ENCODE data around the gene CLOCK. TPM values are rescaled to one million over a fixed set of nuclear protein-coding genes. Genes with fewer than 3 reads are reported as not detected.
"Not testable (repeated sequence)": the region's sequence is repeated elsewhere in the genome, so short reads cannot be mapped to it uniquely, and the experiment has no call there.

Gene CLOCK, protein sequence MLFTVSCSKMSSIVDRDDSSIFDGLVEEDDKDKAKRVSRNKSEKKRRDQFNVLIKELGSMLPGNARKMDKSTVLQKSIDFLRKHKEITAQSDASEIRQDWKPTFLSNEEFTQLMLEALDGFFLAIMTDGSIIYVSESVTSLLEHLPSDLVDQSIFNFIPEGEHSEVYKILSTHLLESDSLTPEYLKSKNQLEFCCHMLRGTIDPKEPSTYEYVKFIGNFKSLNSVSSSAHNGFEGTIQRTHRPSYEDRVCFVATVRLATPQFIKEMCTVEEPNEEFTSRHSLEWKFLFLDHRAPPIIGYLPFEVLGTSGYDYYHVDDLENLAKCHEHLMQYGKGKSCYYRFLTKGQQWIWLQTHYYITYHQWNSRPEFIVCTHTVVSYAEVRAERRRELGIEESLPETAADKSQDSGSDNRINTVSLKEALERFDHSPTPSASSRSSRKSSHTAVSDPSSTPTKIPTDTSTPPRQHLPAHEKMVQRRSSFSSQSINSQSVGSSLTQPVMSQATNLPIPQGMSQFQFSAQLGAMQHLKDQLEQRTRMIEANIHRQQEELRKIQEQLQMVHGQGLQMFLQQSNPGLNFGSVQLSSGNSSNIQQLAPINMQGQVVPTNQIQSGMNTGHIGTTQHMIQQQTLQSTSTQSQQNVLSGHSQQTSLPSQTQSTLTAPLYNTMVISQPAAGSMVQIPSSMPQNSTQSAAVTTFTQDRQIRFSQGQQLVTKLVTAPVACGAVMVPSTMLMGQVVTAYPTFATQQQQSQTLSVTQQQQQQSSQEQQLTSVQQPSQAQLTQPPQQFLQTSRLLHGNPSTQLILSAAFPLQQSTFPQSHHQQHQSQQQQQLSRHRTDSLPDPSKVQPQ
- total RNA-seq (2014; rRNA removed; shearing (Covaris generic)): 14.1 and 16.8 TPM in 2 replicates

- DNase-seq (ENCODE audit: low read depth): peak; percentile 77
Measured at GRCh38 chr4:55546756-55547465, at the start of gene CLOCK. CLOCK (minus strand) TSS chr4:55546909; CDS start chr4:55482785, 64,124 bp downstream.

DNA sequence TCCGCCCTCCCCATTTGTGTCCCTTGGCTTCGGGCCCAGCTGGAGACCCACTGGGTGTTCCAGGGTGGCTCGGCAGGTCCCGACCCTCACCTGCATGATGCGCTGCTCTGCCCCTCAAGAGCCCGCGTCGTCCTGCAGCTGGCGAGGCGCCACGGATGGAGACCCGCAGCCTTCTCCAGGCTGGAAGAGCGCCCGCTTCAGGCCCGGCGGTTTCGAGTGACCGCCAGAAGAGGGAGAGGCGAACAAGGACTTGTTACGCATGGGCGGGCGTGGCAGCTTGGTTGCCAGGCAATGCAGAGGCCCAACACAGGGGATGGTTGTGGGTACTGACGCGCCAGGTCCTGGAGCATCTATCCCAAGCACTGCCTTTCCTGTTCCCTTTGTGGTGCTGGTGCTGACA lies 45.3 kb upstream of the CLOCK start, which contains the start of gene PDCL2:
Gene PDCL2 (minus strand): TSS at position 232 of the 400 bp plus-strand sequence. CDS start 136 bp downstream, at position 96.
- DNase-seq (ENCODE audit: low read depth): no peak

- no peak for DNase-seq (ENCODE audit: low read depth)
Measured at GRCh38 chr4:55588160-55588559, 41.5 kb upstream of the CLOCK start.

- DNase-seq (ENCODE audit: low read depth): not testable (repeated sequence)
Measured at GRCh38 chr4:55582773-55583172, 36.1 kb upstream of the CLOCK start.

DNA sequence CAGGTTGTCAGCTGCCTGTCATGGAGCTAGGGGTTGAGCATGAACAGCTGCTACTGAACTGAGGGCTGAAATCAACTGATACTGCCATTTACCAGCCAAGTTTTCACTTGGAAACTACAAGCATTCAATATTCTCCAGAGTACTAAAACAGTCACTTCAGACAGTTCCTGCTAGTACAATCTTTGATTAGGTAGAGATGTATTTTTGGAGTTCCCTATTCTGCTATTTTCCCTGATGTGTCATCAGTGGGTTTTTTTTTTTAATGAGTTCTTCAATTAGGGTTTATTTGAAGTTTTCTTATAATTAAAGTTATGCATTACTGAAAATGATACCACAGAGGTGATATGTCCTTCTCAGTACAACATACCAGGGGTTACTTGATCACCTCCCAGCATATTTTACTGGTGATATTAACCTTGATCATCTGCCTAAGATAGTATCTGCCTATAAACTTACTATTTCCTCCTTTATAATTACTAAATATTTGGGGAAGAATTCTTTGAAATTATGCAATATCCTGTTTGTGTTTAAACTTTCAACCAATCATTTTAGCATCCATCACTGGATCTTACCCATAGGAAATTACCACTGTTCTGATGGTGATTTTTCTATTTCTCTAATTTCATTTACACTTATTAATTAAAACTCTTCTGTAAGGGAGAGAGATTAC lies 31.8 kb upstream of the CLOCK start:
- DNase-seq (ENCODE audit: low read depth): peak; percentile 9

DNA sequence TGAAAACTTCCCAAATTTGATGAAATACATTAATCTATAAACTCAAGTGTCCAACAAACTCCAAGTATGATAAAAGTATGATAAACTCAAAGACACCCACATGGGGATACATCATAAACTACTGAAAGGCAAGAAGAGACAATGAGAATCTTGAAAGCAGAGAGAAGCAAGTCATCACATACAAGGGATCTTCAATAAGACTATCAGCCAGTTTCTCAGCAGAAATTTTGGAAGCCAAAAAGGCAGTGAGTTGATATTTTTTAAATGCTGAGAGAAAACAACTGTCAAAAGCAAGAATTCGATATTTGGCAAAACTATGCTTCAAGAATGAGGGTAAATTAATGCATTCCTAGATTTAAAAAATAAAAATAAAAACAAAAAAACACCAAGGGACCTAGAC lies 28.8 kb upstream of the CLOCK start:
- no peak for DNase-seq (ENCODE audit: low read depth)

DNA sequence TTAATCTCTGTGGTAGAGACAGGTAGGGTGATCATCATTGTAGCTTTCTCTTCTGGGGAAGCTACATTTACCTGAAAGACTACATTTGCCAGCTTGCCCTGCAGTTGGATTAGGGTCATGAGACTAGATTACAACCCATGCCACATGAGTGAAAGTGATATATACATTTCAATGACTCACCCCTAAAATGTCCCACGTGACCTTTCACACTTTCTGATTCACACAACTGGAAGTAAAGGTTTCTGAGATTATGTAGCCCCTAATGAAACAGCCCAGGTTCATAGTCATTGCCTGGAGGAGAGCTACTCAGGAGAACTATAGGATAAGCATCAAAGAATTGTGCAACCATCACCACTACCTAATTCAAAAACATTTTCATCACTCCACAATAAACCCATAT lies 27.5 kb upstream of the CLOCK start:
- DNase-seq (ENCODE audit: low read depth): no peak

DNA sequence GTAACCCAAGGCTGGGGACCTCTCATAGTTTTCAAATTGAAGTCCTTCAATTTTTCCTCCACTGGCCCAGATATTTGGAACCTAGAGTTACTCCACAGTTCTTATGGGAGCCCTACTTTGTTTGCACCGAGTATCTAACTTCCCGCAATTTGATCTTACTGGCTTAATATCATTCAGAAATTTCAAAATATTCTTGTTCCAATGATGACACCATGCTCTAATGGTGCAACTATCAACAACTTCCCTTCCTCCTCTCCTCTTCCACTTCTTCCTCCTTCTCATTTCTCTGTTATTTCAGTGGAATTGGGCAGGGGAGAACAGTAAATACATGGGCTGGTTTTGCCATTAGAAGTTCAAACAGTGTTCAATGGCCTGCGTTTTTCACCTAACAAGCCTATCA lies 25.1 kb upstream of the CLOCK start:
- DNase-seq (ENCODE audit: low read depth): no peak

- DNase-seq (ENCODE audit: low read depth): no peak
Measured at GRCh38 chr4:55568905-55569504, 22.3 kb upstream of the CLOCK start.

GRCh38 chr4:55561889-55562288 lies 15.2 kb upstream of the CLOCK start:
- DNase-seq (ENCODE audit: low read depth): no peak

DNA sequence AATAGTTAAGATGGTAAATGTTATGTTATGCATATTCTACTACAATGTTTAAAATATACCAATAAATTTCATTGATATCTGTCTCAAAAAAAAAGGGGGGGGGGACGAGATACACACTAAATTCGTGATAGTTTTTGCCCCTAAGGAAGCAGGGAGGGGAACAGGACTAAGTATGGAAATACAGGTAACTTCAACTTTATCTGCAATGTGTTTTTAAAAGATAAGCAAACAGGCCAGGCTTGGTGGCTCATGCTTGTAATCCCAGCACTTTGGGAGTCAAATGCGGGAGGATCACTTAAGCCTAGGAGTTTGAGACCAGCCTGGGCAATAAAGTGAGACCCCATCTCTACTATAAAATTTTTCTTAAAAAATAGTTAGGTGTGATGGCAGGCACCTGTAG lies 13.4 kb upstream of the CLOCK start:
- DNase-seq (ENCODE audit: low read depth): no peak

GRCh38 chr4:55554453-55555030 lies 7.8 kb upstream of the CLOCK start:
- peak; percentile 51 for DNase-seq (ENCODE audit: low read depth)

- peak; percentile 90 for DNase-seq (ENCODE audit: low read depth)
Measured at GRCh38 chr4:55553441-55554201, 6.9 kb upstream of the CLOCK start.

GRCh38 chr4:55551964-55552363 lies 5.3 kb upstream of the CLOCK start:
- DNase-seq (ENCODE audit: low read depth): not testable (repeated sequence)

DNA sequence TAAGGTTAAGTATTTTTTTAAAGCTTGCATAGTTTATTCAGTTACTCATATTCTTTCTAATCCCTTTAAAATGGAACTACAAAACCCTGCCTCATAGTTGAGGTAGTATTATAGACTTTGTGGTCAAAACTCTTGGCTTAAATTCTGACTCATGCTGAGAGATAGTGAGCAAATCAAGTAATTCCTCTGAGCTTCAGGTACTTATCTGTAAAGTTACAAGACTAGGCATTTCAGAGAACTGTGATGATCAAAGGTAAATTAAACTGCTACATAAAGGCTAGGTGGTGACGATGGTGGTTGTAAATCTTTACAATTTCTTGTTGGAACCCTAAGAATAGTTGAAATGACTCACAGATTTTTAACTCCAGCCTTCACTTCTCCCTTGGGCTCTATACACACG lies 3.2 kb upstream of the CLOCK start:
- peak; percentile 87 for DNase-seq (ENCODE audit: low read depth)

DNA sequence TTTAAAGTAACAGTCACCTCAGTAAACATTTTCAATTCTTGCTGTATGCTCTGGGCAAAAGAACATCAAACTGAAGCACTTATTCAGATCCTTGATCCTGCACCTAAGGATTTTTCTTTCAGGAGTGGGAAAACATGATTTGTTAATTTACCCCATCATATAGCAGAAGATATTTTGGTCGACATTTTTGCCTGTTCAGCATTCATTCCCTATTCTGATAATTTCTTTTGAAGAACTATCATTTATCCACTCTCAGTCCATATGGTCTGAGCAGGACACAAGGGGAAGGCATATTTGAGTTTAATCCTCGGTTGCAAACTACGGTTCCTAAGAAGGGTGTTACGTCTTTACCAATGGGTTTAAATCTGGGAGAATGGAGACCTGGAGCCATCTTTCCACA lies 1.2 kb upstream of the CLOCK start:
- DNase-seq (ENCODE audit: low read depth): no peak

- DNase-seq (ENCODE audit: low read depth): no peak
Measured at GRCh38 chr4:55547466-55547770, 709 bp upstream of the CLOCK start.

DNA sequence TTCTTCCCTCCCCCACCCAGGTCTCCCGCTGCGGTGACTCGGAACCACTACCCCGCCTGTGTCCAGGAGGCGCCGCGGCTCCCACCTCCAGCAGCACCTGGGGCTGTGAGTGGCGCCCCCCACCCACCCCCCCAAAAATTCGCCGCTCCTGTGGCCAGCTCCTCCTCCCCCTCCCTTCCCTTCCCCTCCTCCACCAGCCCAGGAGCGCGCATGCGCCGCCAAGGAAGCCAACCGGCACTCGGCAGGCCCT lies 278 bp downstream of the CLOCK start:
- DNase-seq (ENCODE audit: low read depth): no peak

DNA sequence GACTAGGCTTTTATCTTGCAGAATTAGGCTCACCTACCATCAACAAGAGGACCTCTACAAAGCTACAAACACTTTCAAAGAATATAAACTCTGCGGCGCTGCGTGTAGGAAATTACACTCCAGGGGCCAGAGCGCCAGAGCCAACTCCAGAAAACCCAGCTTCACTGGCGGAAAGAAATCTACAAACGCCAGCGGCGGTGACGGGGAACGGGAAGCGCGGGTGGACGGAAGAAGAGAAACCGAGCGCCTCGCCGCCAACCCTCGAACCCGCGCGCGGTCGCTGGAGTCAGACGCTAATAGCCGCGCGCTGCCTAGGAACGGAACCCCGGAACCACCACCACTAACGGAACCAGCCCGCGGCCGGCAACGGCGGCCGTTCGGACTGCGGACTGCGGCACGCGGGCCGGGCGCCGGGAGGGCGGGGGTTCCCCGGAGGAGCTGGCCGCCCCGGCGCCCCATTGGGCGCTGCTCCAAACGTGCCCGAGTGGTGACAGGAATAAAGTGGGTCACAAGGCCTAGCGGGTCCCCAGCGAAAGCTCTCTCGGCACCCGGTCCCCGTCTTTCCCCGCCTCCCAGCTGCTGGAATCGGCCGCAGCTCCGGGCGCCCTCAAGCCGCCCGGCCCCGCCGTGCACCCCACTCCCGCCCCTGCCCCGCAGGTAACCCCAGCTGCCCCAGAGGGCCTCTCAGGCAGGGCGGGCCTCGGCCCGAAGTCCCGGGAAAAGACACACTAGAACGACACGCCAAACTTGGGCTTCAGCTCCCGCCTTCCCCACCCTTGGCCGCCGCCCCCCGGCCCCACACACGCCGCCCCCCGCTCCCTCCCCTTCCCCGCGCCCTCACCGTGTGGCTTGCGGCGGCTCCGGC lies 836 bp downstream of the CLOCK start:
- DNase-seq (ENCODE audit: low read depth): peak; percentile 69

Measured in M059J (cell line).